Osteoblast (primary cell): ENCODE results near the gene TRIM40. TPM values are rescaled to one million over a fixed set of nuclear protein-coding genes. Genes with fewer than 3 reads are reported as not detected.

Source experiments
- DNase-seq: peaks from one replicate; pipeline ENCODE4 v3.0.0; 2011; ENCODE audit warnings: low spot score, mixed read lengths; ENCODE audit not compliant: insufficient read length; ENCODE audit errors: missing footprints
- H2AFZ ChIP-seq: 2 replicates; pipeline ENCODE4 v1.6.0; 2011; ENCODE audit warnings: mild to moderate bottlenecking, low read length
- H3K27ac ChIP-seq: 2 replicates; pipeline ENCODE4 v1.5.1; 2011; ENCODE audit warnings: mild to moderate bottlenecking, low read depth, low read length, moderate library complexity
- H3K27me3 ChIP-seq: 2 replicates; pipeline ENCODE4 v1.6.0; 2012; ENCODE audit warnings: mild to moderate bottlenecking, control low read depth, inconsistent platforms, low read length, moderate library complexity; ENCODE audit not compliant: insufficient read depth
- H3K36me3 ChIP-seq: 2 replicates; pipeline ENCODE4 v1.5.1; 2011; ENCODE audit warnings: mild to moderate bottlenecking, low read length, control low read depth, moderate library complexity; ENCODE audit not compliant: insufficient read depth
- H3K4me1 ChIP-seq: 2 replicates; pipeline ENCODE4 v1.5.1; 2011; ENCODE audit warnings: mild to moderate bottlenecking, low read length, control low read depth, moderate library complexity; ENCODE audit not compliant: insufficient read depth
- H3K4me2 ChIP-seq: 2 replicates; pipeline ENCODE4 v1.6.0; 2011; ENCODE audit warnings: mild to moderate bottlenecking, low read length; ENCODE audit not compliant: insufficient read depth
- H3K4me3 ChIP-seq: fragments of 200-600 bp; sonication (generic); 3 replicates; pipeline ENCODE4 v1.5.1; 2012; ENCODE audit warnings: mild to moderate bottlenecking, low read length, inconsistent platforms; ENCODE audit not compliant: insufficient read depth
- H3K79me2 ChIP-seq: 2 replicates; pipeline ENCODE4 v1.6.0; 2012; ENCODE audit warnings: mild to moderate bottlenecking, low read length, control low read depth, inconsistent platforms; ENCODE audit not compliant: insufficient read depth
- H3K9me3 ChIP-seq: 2 replicates; pipeline ENCODE4 v1.5.1; 2011; ENCODE audit warnings: low read depth, low read length, control low read depth
- H4K20me1 ChIP-seq: 2 replicates; pipeline ENCODE4 v1.6.0; 2012; ENCODE audit warnings: mild to moderate bottlenecking, low read length, control low read depth; ENCODE audit not compliant: insufficient read depth
- total RNA-seq: library from RNA; depleted of rRNA; stranded (reverse); fragments of >200 nt; gene quantifications from 2 replicates; pipeline ENCODE4 v1.2.3, GENCODE V29; 2012
- TF ChIP-seq, protein P1 (sequence below): IDR thresholded peaks from 2 replicates; pipeline ENCODE4 v1.5.1; 2011; ENCODE audit warnings: mild to moderate bottlenecking, low read depth, low read length, moderate library complexity; ENCODE audit errors: extremely low read depth

TRIM40 gene
- total RNA-seq, 1 donor, result not detected

DNA sequence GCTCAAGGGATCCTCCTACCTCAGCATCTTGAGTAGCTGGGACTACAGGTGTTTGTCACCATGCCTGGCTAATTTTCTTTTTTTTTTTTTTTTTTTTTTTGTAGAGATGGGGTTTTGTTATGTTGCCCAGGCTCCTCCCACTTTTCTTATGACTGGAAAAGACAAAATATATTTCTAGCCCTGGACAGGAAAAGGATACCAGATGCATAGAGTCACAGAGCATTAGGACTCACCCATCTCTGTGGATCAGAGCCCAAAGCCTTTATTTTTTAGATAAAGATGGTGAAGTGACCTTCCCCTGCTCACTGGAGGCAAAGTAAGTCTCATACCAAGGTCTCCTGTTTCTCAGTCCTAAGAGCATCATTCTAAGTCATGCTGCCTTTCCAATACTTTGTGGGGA lies 21.6 kb downstream of the TRIM40 start:
- DNase-seq, result no peak
- Histone ChIP-seq H3K27me3 (no peaks in the 10 kb centered on the region), H2AFZ (peak overlapping the region; percentile 28), H3K79me2 (no peaks in the 10 kb centered on the region), H3K9me3 (no peaks in the 10 kb centered on the region), H3K4me1 (peaks cover 25% of the 10 kb centered on the region), H4K20me1 (no peaks in the 10 kb centered on the region), H3K36me3 (no peaks in the 10 kb centered on the region), H3K4me3 (no peak overlapping the region), H3K4me2 (no peak overlapping the region), H3K27ac (no peak overlapping the region)
- TF ChIP-seq, protein P1, sequence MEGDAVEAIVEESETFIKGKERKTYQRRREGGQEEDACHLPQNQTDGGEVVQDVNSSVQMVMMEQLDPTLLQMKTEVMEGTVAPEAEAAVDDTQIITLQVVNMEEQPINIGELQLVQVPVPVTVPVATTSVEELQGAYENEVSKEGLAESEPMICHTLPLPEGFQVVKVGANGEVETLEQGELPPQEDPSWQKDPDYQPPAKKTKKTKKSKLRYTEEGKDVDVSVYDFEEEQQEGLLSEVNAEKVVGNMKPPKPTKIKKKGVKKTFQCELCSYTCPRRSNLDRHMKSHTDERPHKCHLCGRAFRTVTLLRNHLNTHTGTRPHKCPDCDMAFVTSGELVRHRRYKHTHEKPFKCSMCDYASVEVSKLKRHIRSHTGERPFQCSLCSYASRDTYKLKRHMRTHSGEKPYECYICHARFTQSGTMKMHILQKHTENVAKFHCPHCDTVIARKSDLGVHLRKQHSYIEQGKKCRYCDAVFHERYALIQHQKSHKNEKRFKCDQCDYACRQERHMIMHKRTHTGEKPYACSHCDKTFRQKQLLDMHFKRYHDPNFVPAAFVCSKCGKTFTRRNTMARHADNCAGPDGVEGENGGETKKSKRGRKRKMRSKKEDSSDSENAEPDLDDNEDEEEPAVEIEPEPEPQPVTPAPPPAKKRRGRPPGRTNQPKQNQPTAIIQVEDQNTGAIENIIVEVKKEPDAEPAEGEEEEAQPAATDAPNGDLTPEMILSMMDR, result no peak

DNA sequence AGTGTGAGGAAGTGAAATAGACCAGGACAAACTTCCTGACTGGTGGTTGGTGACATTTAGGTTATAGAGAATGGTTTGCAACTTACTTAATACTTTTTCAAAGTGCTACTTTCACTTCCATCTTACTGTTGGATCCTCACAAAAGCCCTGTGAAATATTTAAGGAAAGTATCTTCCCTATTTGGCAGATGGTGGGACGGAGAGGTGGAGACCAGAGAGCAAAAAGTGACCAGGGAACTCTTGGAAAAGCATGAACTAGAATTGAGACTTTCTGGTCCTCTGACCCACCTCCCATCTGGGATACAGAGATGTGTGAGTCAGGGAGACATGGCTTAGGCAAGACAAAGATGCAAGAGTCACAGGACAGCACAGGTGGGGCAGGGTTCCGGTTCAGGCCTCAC lies 22.1 kb downstream of the TRIM40 start:
- TF ChIP-seq, protein P1, result no peak
- no peak for DNase-seq
- H2AFZ ChIP-seq, result peak overlapping the region; percentile 28

DNA sequence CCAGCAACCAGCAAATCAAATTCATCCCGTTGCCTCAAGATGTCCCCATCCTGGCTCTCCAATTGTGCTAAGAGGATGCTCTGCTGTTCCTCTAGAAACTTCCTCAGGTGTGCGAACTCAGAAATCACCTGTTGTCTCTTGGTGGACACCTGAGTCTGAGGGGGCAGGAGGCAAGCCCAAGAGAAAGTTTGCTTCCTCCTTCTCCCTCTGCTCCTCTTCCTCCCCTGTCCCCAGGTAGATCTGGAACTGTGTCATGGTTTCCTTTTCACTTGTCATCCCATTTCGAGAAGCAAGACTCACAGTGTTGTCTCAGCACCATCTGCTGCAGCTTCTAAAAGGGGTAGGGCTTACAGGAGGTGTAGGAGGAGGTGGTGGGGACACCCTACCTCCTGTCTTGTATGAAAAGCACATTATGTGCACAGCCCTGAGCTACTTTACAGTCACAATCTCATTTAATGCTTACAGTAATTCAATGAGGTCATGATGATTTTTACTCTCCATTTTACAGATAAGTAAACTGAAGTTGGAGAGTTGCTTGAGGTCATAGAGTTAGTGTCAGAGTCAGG lies 22.6 kb downstream of the TRIM40 start:
- TF ChIP-seq, protein P1, result no peak
- H4K20me1 ChIP-seq, result no peaks in the 10 kb centered on the region
- no peak overlapping the region for H2AFZ ChIP-seq
- no peaks in the 10 kb centered on the region for H3K36me3 ChIP-seq
- no peak overlapping the region for H3K4me2 ChIP-seq
- no peaks in the 10 kb centered on the region for H3K79me2 ChIP-seq
- H3K27ac ChIP-seq, result no peak overlapping the region
- H3K4me3 ChIP-seq, result no peak overlapping the region
- H3K4me1 ChIP-seq, result peaks cover 25% of the 10 kb centered on the region
- no peaks in the 10 kb centered on the region for H3K27me3 ChIP-seq
- no peaks in the 10 kb centered on the region for H3K9me3 ChIP-seq
- no peak for DNase-seq

More for the DNA sequence above, 22.1 kb downstream of the TRIM40 start:
- peaks cover 25% of the 10 kb centered on the region for H3K4me1 ChIP-seq
- H3K9me3 ChIP-seq, result no peaks in the 10 kb centered on the region
- no peak overlapping the region for H3K4me3 ChIP-seq
- H3K4me2 ChIP-seq, result no peak overlapping the region
- H3K36me3 ChIP-seq, result no peaks in the 10 kb centered on the region
- no peaks in the 10 kb centered on the region for H4K20me1 ChIP-seq
- no peaks in the 10 kb centered on the region for H3K27me3 ChIP-seq
- H3K79me2 ChIP-seq, result no peaks in the 10 kb centered on the region
- H3K27ac ChIP-seq, result no peak overlapping the region

DNA sequence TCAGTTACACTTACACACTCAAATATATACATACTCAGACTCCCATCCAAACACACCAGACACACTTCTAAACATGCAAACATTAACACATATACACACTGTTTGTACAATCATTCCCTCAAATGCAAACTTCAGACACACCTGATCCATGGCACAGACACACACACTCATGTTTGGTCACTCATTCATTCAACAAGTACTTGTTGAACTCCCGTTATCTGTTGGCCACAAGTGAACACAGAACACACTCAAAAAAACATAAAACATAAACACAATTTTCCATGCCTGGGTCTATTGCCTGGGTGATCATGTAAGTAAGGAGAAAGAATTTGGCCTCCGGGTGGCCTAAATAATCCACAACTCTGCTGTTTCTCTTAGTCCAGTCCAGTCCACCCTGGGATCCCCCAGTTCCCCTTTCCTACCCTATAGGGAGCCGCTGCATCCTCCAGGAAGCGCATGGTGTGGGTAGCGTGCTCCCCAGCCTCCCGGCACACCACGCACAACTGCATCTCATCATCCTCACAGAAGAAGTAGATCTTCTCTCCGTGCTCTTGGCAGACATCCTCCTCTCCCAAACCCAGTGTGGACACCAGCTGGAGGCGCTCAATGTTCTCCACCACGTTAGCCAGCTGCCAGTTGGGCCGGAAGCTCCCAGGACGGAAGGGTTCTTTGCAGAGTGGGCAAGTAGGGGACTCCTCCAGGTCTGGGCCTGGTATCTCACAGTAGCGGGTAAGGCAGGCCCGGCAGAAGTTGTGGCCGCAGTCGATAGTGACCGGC lies 24.3 kb downstream of the TRIM40 start:
- Histone ChIP-seq H3K9me3 (no peaks in the 10 kb centered on the region), H3K4me2 (no peak overlapping the region), H2AFZ (no peak overlapping the region), H3K79me2 (no peaks in the 10 kb centered on the region), H3K27me3 (peaks cover 8% of the 10 kb centered on the region), H3K27ac (no peak overlapping the region), H3K36me3 (no peaks in the 10 kb centered on the region), H4K20me1 (no peaks in the 10 kb centered on the region), H3K4me1 (peaks cover 14% of the 10 kb centered on the region), H3K4me3 (no peak overlapping the region)
- TF ChIP-seq, protein P1, result no peak
- no peak for DNase-seq
